ENCODE measurements around the gene BAZ2B. TPM values are rescaled to one million over a fixed set of nuclear protein-coding genes. Genes with fewer than 3 reads are reported as not detected.
A peak's percentile ranks its signal among the peaks of the same experiment; 100 is the strongest.

BAZ2B gene
- total RNA-seq, 2 donors from 2014 or later, result 53.1 to 64.1 TPM

- Histone ChIP-seq H3K4me1 (ENCODE audit: control insufficient read depth, insufficient read depth, low read length) (no peaks in the 10 kb centered on the region), H3K9me3 (ENCODE audit: control insufficient read depth, low read length) (no peaks in the 10 kb centered on the region), H3K27me3 (ENCODE audit: control insufficient read depth, insufficient read depth, low read length, poor library complexity, severe bottlenecking) (no peaks in the 10 kb centered on the region), H3K9ac (ENCODE audit: extremely low read depth, low read length, poor library complexity, severe bottlenecking) (no peak overlapping the region), H3K4me3 (ENCODE audit: low read length) (no peak overlapping the region), H3K36me3 (ENCODE audit: control insufficient read depth, insufficient read depth, low read length) (peaks cover 66% of the 10 kb centered on the region), H3K27ac (ENCODE audit: low read depth, low read length) (no peak overlapping the region)
- Mint-ChIP-seq H3K4me1 (no peaks in the 10 kb centered on the region), H3K4me3 (no peak overlapping the region), H3K27me3 (ENCODE audit: insufficient read depth) (no peaks in the 10 kb centered on the region), H3K27ac (no peak overlapping the region), H3K36me3 (ENCODE audit: low read depth) (peaks cover 47% of the 10 kb centered on the region), H3K9me3 (no peaks in the 10 kb centered on the region)
- TF ChIP-seq CTCF (conservative IDR thresholded peaks at IDR 0.05), result no peak
- no peak for DNase-seq
These were observed 293.9 kb downstream of the BAZ2B start for GRCh38 chr2:159322419-159322818.

GRCh38 chr2:159317392-159318088 lies 298.8 kb downstream of the BAZ2B start:
- no peaks in the 10 kb centered on the region for H3K4me1 ChIP-seq (ENCODE audit: control insufficient read depth, insufficient read depth, low read length)
- Mint-ChIP-seq H3K4me1 (no peaks in the 10 kb centered on the region), H3K9me3 (peaks cover 18% of the 10 kb centered on the region), H3K36me3 (ENCODE audit: low read depth) (peaks cover 72% of the 10 kb centered on the region), H3K27ac (peak overlapping the region; percentile 12), H3K4me3 (no peak overlapping the region), H3K27me3 (ENCODE audit: insufficient read depth) (no peaks in the 10 kb centered on the region)
- no peak overlapping the region for H3K27ac ChIP-seq (ENCODE audit: low read depth, low read length)
- H3K27me3 ChIP-seq (ENCODE audit: control insufficient read depth, insufficient read depth, low read length, poor library complexity, severe bottlenecking), result no peaks in the 10 kb centered on the region
- no peak overlapping the region for H3K4me3 ChIP-seq (ENCODE audit: low read length)
- H3K9ac ChIP-seq (ENCODE audit: extremely low read depth, low read length, poor library complexity, severe bottlenecking), result no peak overlapping the region
- DNase-seq, result no peak
- H3K36me3 ChIP-seq (ENCODE audit: control insufficient read depth, insufficient read depth, low read length), result peaks cover 61% of the 10 kb centered on the region
- no peaks in the 10 kb centered on the region for H3K9me3 ChIP-seq (ENCODE audit: control insufficient read depth, low read length)
- WGBS, 2 experiments (ENCODE audit: insufficient coverage in 1 of 2, insufficient read length in 1 of 2), result 92 to 95% methylated on average over 2 to 3 of the region's 3 CpGs
- no peak for TF ChIP-seq CTCF (conservative IDR thresholded peaks at IDR 0.05)

GRCh38 chr2:159307942-159308341 lies 308.4 kb downstream of the BAZ2B start:
- H3K36me3 Mint-ChIP-seq (ENCODE audit: low read depth), result no peaks in the 10 kb centered on the region
- no peak overlapping the region for H3K4me3 ChIP-seq (ENCODE audit: low read length)
- H3K9me3 ChIP-seq (ENCODE audit: control insufficient read depth, low read length), result no peaks in the 10 kb centered on the region
- H3K27ac ChIP-seq (ENCODE audit: low read depth, low read length), result no peak overlapping the region
- H3K27me3 ChIP-seq (ENCODE audit: control insufficient read depth, insufficient read depth, low read length, poor library complexity, severe bottlenecking), result no peaks in the 10 kb centered on the region
- no peaks in the 10 kb centered on the region for H3K9me3 Mint-ChIP-seq
- H3K27ac Mint-ChIP-seq, result no peak overlapping the region
- no peaks in the 10 kb centered on the region for H3K36me3 ChIP-seq (ENCODE audit: control insufficient read depth, insufficient read depth, low read length)
- no peak for TF ChIP-seq CTCF (conservative IDR thresholded peaks at IDR 0.05)
- no peaks in the 10 kb centered on the region for H3K4me1 Mint-ChIP-seq
- H3K9ac ChIP-seq (ENCODE audit: extremely low read depth, low read length, poor library complexity, severe bottlenecking), result no peak overlapping the region
- no peak for DNase-seq
- no peaks in the 10 kb centered on the region for H3K27me3 Mint-ChIP-seq (ENCODE audit: insufficient read depth)
- H3K4me1 ChIP-seq (ENCODE audit: control insufficient read depth, insufficient read depth, low read length), result no peaks in the 10 kb centered on the region
- H3K4me3 Mint-ChIP-seq, result no peak overlapping the region
